Measurements from ENCODE around the gene POU2AF2.
"Not testable (repeated sequence)": the region's sequence is repeated elsewhere in the genome, so short reads cannot be mapped to it uniquely, and the experiment has no call there.

Gene POU2AF2

DNA sequence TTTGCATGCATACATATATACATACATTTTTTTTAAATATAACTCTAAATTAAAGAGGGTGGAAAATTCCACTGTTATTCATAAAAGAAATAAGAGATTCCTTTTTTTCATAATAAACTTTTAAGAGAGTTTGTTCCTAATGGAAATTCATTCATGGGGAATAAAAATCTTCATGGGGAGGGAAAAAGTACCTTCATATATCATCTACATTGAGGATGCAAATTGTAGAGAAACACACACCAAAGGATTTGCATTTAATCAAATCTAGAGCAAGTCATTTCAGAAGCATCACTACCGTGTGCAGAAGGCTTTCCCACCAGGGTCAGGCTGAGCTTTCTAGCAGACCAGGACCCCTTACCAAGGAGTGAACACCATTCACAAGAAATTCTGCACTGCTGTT is at the start of gene POU2AF2:
Gene POU2AF2 (plus strand): TSS at position 301 of the 400 bp plus-strand sequence. CDS start 129 bp downstream, outside the sequence.
- no peak for DNase-seq (ENCODE audit: low spot score)

DNA sequence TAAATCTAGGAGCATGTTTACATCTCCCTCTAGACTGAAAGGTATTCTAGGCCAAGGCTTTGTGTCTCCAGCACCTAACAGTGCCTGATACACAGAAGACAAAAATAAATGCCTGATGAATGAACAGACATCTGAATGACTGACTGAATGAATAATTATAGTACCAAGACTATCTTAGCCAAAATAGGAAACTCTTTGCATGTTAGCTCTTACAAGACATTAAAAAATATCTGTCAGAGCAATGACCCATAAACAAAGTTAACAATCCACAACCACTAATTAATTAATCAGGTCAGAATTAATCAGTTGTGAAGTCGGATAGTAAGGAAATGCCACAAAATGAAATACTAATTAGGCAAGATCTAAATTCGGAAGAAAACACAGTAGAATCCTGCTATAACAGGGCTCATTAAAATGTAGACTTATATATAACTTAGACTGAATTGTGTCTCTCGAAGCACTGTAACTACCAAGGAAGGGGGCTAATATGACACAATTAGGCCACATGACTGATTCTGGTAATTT is 45.5 kb upstream of the POU2AF2 start:
- DNase-seq (ENCODE audit: low spot score) = no peak

DNA sequence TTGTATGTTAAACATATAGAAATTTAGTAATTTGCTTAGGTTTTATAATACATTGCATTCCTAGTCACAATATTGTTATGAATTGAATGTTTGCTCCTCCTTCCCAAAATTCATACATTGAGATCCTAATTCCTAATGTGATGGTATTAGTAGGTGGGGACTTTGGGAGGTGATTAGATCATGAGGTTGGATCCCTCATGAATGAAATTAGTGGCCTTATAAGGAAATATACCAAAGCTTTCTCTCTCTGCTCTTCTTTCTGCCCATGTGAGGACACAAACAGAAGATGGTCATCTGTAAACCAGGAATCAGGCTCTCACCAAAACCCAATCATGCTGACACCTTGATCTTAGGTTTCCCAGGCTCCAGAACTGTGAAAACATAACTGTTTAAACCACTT is 41.3 kb upstream of the POU2AF2 start:
- DNase-seq (ENCODE audit: low spot score) = no peak

DNA sequence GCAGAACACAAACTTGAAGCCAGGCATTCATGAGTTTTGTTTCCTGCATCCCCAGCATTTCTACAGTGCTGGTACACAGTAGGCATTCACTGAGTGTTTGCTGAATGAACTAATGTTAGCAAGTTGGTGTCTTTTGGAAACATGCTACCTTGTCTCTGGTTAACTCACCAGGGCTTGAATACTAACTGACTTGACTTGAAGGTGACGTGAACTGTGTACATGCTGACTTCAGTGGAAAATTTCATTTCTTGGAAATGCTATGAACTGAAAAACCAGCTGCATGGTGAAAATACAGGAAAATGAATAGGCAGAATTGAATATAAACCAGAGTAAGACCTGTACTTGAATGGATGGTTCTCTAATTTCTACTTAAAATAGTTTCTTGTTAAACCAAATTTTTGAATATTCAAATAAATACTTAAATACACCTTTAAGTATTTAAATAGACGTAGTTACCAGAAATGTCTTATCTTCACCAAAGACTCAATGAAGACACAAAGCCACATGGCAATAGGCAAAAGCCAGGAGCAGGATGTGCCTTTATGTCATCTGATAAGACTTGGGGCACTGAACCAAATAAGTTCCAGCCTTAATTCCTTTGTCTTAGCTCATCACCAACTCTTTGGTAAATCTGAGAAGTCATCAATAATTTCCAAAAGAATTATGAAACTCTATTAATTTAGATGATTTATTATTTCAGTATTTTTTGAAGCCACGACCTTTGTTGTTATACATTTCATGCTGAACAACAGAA is 39.7 kb upstream of the POU2AF2 start:
- no peak for DNase-seq (ENCODE audit: low spot score)

- no peak for DNase-seq (ENCODE audit: low spot score)
Observed at GRCh38 chr11:111206472-111206871, 39.1 kb upstream of the POU2AF2 start.

DNA sequence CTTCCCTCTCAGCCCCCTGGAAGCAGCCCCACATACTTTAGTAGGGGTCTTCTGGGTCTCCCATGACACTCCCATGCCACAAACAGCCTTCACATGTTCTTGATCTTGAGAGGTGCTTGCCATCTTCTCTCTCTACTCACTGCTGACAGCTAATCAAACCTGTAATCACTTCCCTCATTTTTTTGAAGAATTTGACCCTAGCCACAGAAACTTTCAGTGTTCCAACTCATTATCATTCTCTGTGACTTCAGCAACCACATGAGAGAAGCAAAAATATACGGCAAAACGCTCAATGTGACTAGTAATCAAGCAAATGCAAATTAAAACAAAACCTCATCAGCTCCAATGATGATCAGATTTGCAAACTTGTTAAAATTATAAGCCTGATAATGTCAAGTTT is 38.3 kb upstream of the POU2AF2 start:
- no peak for DNase-seq (ENCODE audit: low spot score)

DNA sequence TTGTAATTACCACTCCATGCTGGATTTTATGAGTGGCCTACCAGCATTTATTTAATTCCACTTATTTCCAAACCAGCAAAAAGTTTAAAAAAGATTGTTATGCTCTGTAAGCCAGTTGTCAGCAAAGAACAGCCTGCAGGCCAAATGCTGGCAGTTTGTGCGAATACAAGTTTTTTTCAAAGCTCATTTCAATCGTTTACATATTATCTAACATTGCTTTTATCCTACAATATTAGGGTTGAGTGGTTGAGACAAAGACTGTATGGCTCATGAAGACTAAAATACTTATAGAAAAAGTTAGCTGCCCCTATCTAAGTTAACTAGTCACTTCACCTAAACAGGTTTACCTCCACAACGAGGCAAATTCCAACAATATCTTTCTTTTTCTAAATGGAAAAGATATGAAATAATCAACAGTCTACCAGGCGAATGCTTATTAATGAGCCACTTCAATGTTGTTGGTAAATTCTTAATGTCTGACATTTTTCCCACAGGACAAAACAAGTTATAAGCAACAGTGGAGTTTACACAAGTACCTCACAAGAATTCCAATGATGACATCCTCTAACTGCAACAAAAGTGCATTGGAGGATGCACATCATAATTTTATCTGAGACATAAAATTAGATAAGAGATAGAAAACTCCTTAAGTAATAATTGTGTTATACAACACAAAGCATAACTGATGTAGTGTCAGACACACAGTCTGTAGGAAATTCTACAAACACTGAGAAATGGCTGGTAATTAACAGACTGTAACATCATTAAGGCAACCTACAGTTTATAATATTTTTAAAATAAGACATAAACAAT is 35.8 kb upstream of the POU2AF2 start:
- DNase-seq (ENCODE audit: low spot score) = no peak

DNA sequence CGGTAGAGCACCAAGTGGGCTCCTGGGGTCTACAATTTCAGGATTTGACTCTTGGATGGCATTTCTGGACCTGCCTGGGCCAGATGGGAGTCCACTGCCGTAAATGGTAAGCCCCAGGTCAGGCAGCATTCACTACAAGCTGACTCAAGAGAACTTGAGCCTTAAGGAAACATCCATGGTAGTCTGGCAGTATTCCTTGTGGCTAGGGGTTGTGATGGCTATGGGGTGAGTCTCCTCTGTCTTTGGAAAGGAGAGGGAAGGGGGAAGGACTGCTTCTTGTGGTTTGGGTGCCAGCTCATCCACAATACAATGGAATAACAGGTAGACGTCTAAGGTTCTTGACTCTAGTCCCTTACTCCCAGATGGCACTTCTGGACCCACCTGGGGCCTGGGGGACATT is 32.3 kb upstream of the POU2AF2 start:
- DNase-seq (ENCODE audit: low spot score) = no peak

DNA sequence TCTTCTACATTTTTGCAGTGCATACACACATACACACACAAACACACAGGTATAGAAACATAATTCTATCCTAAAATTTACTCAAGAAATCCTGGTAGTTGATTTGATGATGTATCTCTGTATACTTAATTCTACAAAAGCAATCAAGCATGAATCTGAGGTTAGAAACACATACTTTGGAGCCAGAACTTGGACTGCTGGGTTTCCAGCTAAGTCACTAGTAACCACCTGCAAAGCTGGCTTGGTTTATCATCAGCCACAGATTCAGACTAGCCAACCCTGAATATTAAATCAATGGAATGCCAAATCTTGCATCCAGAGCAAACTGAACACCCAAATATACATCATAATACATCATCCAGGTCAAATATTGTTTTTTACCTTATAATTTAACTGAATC is 24.8 kb upstream of the POU2AF2 start:
- no peak for DNase-seq (ENCODE audit: low spot score)

GRCh38 chr11:111221208-111221607 is 24.3 kb upstream of the POU2AF2 start:
- no peak for DNase-seq (ENCODE audit: low spot score)

DNA sequence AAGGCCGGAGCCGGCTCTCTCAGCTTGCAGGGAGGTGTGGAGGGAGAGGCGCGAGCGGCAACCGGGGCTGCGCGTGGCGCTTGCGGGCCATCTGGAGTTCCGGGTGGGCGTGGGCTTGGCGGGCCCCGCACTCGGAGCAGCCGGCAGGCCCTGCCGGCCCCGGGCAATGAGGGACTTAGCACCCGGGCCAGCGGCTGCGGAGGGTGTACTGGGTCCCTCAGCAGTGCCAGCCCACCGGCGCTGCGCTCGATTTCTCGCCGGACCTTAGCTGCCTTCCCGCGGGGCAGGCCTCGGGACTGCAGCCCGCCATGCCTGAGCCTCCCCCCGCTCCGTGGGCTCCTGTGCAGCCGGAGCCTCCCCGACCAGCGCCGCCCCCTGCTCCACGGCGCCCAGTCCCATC is 23.6 kb upstream of the POU2AF2 start:
- DNase-seq (ENCODE audit: low spot score) = not testable (repeated sequence)

GRCh38 chr11:111222821-111223455 is 22.6 kb upstream of the POU2AF2 start:
- not testable (repeated sequence) for DNase-seq (ENCODE audit: low spot score)

DNA sequence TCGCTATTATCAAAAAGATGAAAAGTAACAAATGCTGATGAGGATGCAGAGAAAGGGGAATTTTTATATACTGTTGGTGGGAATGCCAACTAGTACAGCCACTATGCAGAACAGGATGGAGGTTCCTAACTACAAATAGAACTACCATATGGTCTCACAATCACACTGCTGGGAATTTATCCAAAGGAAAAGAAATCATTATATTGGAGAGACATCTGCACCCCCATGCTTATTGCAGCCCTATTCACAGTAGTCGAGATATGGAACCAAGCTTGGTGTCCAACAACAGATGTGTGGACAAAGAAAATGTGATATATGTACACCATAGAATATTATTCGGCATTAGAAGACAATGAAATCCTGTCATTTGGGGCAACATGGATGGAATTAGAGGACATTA is 19.6 kb upstream of the POU2AF2 start:
- DNase-seq (ENCODE audit: low spot score) = no peak

DNA sequence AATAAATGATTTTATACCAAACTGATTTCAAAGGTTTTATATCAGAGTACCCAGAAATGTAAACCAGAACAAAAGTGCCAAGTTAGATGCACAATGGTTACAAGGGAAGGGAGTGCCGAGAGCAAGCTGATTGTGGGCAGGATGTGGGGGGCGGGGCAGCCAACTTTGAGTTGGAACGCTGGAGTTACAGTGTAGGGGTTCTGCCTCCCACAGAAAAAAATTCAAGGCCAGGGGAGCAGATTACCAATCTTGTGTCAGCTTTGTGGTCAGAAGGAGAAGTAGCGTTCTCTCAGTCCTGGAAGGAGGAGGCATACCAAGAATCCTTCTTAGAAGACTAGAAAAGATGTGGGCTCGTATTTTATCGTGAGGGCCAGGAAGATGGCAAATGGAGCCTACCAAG is 15.9 kb upstream of the POU2AF2 start:
- DNase-seq (ENCODE audit: low spot score) = no peak

DNA sequence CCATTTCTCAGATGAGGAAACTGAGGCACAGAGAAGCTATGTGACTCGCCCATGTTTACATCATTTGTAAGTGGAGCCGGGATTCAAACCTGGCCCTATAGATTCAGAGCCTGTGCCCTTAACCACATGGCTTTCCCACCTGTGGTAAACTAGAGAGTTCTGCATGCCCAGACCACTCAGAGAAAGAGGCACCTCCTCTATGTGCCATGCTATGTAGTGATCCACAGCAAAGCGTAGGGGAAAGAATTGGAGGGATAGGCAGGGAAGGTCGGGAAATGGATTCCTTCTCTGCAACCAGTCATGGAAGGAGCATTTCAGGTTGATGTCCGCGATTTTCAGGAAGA is 15.4 kb upstream of the POU2AF2 start:
- no peak for DNase-seq (ENCODE audit: low spot score)

DNA sequence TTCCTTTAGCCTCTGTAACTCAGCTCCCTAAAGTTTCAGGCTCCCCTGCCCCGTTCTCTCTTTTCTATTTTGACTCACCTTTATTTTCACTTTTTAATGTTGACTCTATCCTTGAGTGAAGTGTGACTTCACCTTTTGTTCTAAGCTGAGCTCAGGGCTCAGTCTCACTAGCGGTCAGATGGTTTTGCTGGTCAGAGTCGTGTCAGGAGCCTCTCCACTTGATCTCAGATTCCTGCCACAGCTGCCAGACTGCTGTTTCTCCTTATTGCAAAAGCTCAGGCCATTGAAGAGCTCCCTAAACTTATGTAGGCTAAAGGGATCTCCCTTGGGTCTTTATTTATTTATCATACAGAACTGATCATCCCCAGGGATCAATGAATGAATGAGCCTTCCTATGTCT is 13.7 kb upstream of the POU2AF2 start:
- no peak for DNase-seq (ENCODE audit: low spot score)

- DNase-seq (ENCODE audit: low spot score) = no peak
Observed at GRCh38 chr11:111236383-111236782, 9.1 kb upstream of the POU2AF2 start.

GRCh38 chr11:111237926-111238325 is 7.6 kb upstream of the POU2AF2 start:
- DNase-seq (ENCODE audit: low spot score) = no peak

GRCh38 chr11:111246956-111247355 is 1.4 kb downstream of the POU2AF2 start:
- DNase-seq (ENCODE audit: low spot score) = no peak

DNA sequence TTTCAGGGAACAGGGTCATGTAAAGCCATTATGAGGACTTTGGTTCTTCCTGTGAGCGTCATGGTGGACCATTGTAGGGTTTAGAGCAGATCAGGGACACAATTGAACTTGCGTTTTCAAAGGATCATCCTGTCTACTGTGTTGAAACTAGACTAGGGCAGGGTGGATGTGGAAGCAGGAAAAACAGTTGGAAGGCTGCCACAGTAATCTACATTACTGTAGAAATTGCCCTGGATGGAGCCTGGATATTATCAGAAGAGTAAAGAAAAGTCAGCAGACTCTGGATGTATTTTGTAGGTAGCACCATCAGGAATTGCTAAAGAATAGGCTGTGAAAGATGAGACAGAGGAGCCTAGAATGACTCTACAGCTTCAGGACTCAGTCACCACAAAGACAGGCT is 5.4 kb downstream of the POU2AF2 start:
- no peak for DNase-seq (ENCODE audit: low spot score)

GRCh38 chr11:111253131-111253530 is 7.6 kb downstream of the POU2AF2 start:
- DNase-seq (ENCODE audit: low spot score) = no peak

DNA sequence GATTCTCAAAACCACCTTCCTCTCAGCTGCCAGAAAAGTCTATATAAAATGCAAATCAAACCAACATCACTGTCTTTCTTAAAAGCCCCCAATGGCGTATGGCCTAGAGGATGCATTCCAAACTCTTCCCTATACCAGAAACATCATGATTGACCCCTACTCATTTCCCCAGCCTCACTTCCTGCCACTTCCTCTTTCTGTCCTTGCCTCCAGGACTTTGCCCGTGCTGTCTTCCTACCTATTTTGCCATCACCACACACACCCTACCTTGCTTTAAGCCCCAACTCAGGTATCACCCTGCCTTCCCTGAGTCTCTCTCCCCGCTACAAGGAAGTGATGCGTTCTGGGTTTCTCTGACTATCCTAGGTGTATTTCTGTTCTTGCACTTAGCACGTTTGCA is 8.1 kb downstream of the POU2AF2 start:
- no peak for DNase-seq (ENCODE audit: low spot score)

DNA sequence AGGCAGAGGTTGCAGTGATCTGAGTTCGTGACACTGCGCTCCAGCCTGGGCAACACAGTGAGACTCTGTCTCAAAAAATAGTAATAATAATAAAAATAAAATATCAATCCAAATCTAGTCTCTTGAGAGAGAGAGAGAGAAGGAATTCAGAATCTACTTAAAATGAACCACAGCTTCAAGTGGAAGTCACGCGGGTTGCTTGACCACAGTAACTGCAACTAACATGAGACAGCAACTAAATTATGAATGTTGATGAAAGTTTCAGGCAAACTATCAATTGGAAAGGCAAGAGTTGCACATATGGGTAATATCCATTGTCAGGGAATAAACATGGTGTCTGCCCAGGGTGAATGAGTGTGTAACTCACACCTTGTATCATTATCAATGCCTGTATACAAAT is 12.5 kb downstream of the POU2AF2 start:
- no peak for DNase-seq (ENCODE audit: low spot score)

Measured in ecto neural progenitor cell (in vitro differentiated cells).